Kidney (tissue), 14 donors: Measurements from ENCODE around the gene ZNF652. TPM values are rescaled to one million over a fixed set of nuclear protein-coding genes. Genes with fewer than 3 reads are reported as not detected.

ENCODE experiments used
- DNase-seq, 5 donors: peaks; one replicate each; pipeline ENCODE4 v3.0.0-alpha.2; 2013 to 2020
- FAIRE-seq: peaks from 2 replicates; lab custom pipeline; 2012; peaks lifted over from hg19 to GRCh38; lab: Jason Lieb, UNC
- H3K27ac ChIP-seq, 2 donors: one replicate each; pipeline ENCODE4 v1.7.0; 2013; ENCODE audit warnings: low read depth in 2 of 2, low read length in 2 of 2, inconsistent platforms in 1 of 2
- H3K27me3 ChIP-seq: one replicate; pipeline ENCODE4 v1.7.1; 2013; ENCODE audit warnings: low read length, inconsistent platforms; ENCODE audit not compliant: control insufficient read depth, insufficient read depth
- H3K36me3 ChIP-seq, 3 donors: one replicate each; pipeline versions ENCODE4 v1.7.0 to v1.7.1; 2013; ENCODE audit warnings: low read length in 3 of 3, control low read depth in 1 of 3, inconsistent platforms in 1 of 3; ENCODE audit not compliant: insufficient read depth in 3 of 3, control insufficient read depth in 2 of 3
- H3K4me1 ChIP-seq, 3 donors: one replicate each; pipeline versions ENCODE4 v1.7.0 to v1.7.1; 2013; ENCODE audit warnings: low read length in 3 of 3, inconsistent platforms in 1 of 3, low read depth in 1 of 3; ENCODE audit not compliant: control insufficient read depth in 2 of 3, insufficient read depth in 2 of 3
- H3K4me3 ChIP-seq, 3 donors: one replicate each; pipeline versions ENCODE4 v1.7.0 to v1.8.1; 2013; ENCODE audit warnings: low read length in 3 of 3, control low read depth in 1 of 3, inconsistent platforms in 1 of 3
- H3K9ac ChIP-seq, 3 donors: one replicate each; pipeline versions ENCODE4 v1.7.0 to v1.7.1; 2013; ENCODE audit warnings: low read length in 3 of 3, control low read depth in 1 of 3, inconsistent platforms in 1 of 3
- H3K9me3 ChIP-seq, 3 donors: one replicate each; pipeline versions ENCODE4 v1.7.0 to v1.7.1; 2013; ENCODE audit warnings: low read length in 3 of 3, control low read depth in 1 of 3, inconsistent platforms in 1 of 3; ENCODE audit not compliant: control insufficient read depth in 2 of 3, insufficient read depth in 1 of 3
- intact Hi-C: fragments of 100-400 bp; cut with DNase I; formaldehyde crosslinking; loops from one replicate; pipeline ENCODE4 v1.11.1; 2022
- polyA plus RNA-seq: library from polyadenylated mRNA; stranded (reverse); fragments of 350-450 nt; fragmentation: Illumina TruSeq; extraction: RNeasy Lipid Tissue Mini Kit (QIAGEN cat#74804); gene quantifications from one replicate; pipeline ENCODE4 v1.2.3, GENCODE V29; 2014; ENCODE audit warnings: low read depth, low replicate concordance; ENCODE audit not compliant: insufficient read depth
- total RNA-seq: library from RNA; stranded (reverse); fragmentation: NEBNext Ultra II Directional; extraction: Animal tissue kit (Norgen Biotek cat#: 25700); gene quantifications from one replicate; pipeline ENCODE4 v1.2.1, GENCODE V29; 2021
- TF ChIP-seq, protein P1 (sequence below): IDR thresholded peaks from 3 replicates; pipeline ENCODE4 v1.5.1; 2012; ENCODE audit warnings: mild to moderate bottlenecking, moderate library complexity, borderline replicate concordance; ENCODE audit not compliant: insufficient read depth; ENCODE audit errors: extremely low read depth
- donor health status: control.
- donor health status: control.
- donor health status: control.
- donor health status: control.
- donor health status: control.
- donor health status: DM: yes; HTN: yes; CAD: no.
- donor health status: Normal renal cell carcinoma (clear cell type).

The ZNF652 gene
- total and polyA plus RNA-seq, 2 donors from 2014 or later: 30.1 to 49.0 TPM

GRCh38 chr17:49341356-49341755, 20.7 kb downstream of the ZNF652 start:
- no peaks in the 10 kb centered on the region for H3K36me3 ChIP-seq
- TF ChIP-seq, protein P1, sequence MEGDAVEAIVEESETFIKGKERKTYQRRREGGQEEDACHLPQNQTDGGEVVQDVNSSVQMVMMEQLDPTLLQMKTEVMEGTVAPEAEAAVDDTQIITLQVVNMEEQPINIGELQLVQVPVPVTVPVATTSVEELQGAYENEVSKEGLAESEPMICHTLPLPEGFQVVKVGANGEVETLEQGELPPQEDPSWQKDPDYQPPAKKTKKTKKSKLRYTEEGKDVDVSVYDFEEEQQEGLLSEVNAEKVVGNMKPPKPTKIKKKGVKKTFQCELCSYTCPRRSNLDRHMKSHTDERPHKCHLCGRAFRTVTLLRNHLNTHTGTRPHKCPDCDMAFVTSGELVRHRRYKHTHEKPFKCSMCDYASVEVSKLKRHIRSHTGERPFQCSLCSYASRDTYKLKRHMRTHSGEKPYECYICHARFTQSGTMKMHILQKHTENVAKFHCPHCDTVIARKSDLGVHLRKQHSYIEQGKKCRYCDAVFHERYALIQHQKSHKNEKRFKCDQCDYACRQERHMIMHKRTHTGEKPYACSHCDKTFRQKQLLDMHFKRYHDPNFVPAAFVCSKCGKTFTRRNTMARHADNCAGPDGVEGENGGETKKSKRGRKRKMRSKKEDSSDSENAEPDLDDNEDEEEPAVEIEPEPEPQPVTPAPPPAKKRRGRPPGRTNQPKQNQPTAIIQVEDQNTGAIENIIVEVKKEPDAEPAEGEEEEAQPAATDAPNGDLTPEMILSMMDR: no peak
- H3K27ac ChIP-seq: no peak overlapping the region
- DNase-seq: no peak
- no peaks in the 10 kb centered on the region for H3K27me3 ChIP-seq
- intact Hi-C loops: no loop called here
- H3K4me1 ChIP-seq: peaks cover 0 to 5% (median 3%) of the 10 kb centered on the region in 3 donors
- no peak overlapping the region for H3K4me3 ChIP-seq
- H3K9ac ChIP-seq: no peak overlapping the region
- no peaks in the 10 kb centered on the region for H3K9me3 ChIP-seq
- FAIRE-seq: no peak

- no peak for DNase-seq
- FAIRE-seq: no peak
Measured at GRCh38 chr17:49339354-49339753, 22.7 kb downstream of the ZNF652 start.

GRCh38 chr17:49338883-49339282, 23.2 kb downstream of the ZNF652 start:
- TF ChIP-seq, protein P1: no peak
- no peak overlapping the region for H3K27ac ChIP-seq
- H3K9me3 ChIP-seq: no peaks in the 10 kb centered on the region
- H3K36me3 ChIP-seq: no peaks in the 10 kb centered on the region
- DNase-seq (no peak), FAIRE-seq (no peak)
- H3K4me3 ChIP-seq: no peak overlapping the region
- no peaks in the 10 kb centered on the region for H3K27me3 ChIP-seq
- intact Hi-C loops: no loop called here
- no peak overlapping the region for H3K9ac ChIP-seq
- H3K4me1 ChIP-seq: peaks cover 0 to 5% (median 4%) of the 10 kb centered on the region in 3 donors

More at GRCh38 chr17:49339354-49339753, 22.7 kb downstream of the ZNF652 start:
- TF ChIP-seq, protein P1: no peak
- H3K4me1 ChIP-seq: peaks cover 0 to 5% (median 3%) of the 10 kb centered on the region in 3 donors
- H3K27me3 ChIP-seq: no peaks in the 10 kb centered on the region
- no peak overlapping the region for H3K4me3 ChIP-seq
- H3K27ac ChIP-seq: no peak overlapping the region
- no peaks in the 10 kb centered on the region for H3K36me3 ChIP-seq
- H3K9me3 ChIP-seq: no peaks in the 10 kb centered on the region
- intact Hi-C loops: no loop called here
- no peak overlapping the region for H3K9ac ChIP-seq

DNA sequence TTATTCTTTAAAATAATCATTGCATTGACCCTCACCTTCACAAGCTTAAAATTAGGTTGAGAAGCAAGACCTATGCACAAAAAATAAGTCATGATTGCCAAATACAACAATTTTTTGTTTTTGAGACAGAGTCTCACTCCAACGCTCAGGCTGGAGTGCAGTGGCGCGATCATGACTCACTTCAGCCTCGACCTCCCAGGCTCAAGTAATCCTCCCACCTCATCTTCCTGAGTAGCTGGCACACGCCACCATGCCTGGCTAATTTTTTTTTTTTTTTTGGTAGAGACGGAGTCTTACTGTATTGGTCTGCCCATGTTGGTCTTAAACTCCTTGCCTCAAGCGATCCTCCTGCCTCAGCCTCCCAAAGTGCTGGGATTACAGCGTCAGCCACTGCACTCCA, 24.2 kb downstream of the ZNF652 start:
- peaks cover 0 to 7% (median 5%) of the 10 kb centered on the region in 3 donors for H3K4me1 ChIP-seq
- no peaks in the 10 kb centered on the region for H3K36me3 ChIP-seq
- H3K27me3 ChIP-seq: no peaks in the 10 kb centered on the region
- no peaks in the 10 kb centered on the region for H3K9me3 ChIP-seq
- DNase-seq (no peak), FAIRE-seq (no peak)
- no peak overlapping the region for H3K4me3 ChIP-seq
- TF ChIP-seq, protein P1: no peak
- intact Hi-C loops: no loop called here
- no peak overlapping the region for H3K9ac ChIP-seq
- H3K27ac ChIP-seq: no peak overlapping the region
